ENCODE results near the gene SLC9B2.
"Not testable (repeated sequence)": the region's sequence is repeated elsewhere in the genome, so short reads cannot be mapped to it uniquely, and the experiment has no call there.

The SLC9B2 gene

DNA sequence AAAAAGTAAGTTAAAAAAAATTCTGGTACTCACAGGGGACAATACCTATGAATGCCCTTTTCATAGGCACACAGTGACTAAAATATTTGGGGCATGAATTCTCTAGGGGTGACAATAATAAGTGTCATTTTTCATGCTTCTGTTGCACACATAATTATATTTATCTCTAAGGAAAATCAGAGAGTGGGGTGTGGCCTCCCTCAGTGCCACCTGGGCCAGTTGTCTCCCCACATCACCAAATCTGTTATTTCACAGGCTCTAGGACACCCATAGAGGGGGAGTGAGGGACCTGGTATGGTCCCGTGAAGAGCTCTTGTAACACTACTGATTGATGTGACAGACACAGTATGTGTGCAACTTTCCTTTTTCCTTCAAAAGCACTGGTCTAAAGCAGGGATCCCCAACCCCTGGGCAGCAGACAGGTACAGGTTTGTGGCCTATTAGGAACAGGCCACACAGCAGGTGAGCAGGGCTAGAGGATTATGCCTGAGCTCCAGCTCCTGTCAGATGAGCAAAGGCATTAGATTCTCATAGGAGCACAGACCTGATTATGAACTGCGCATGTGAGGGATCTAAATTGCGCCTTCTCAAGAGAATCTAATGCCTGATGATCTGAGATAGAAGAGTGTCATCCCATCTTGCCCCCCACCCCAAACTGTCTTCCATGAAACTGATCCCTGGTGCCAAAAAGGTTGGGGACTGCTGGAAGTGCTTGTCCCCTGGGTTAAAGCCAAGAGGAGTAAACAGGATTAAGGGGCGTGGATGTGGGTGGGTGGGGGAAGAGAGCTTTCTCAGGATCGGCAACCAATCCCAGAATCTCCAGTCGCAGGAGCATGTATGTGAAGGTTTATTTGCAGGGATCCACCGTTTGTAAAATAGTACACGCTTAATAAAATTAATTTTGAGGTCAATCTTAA, 57.9 kb downstream of the SLC9B2 start:
- ATAC-seq (ENCODE audit: low read depth) (no peak), DNase-seq (ENCODE audit: low spot score in 2 of 2) (peak in 1 of 2 donors; percentile 15)
- peak overlapping the region; percentile 99 for H3K27ac Mint-ChIP-seq
- H3K4me3 Mint-ChIP-seq = peak overlapping the region; percentile 93
- no peaks in the 10 kb centered on the region for H3K9me3 Mint-ChIP-seq
- no peaks in the 10 kb centered on the region for H3K27me3 Mint-ChIP-seq
- H3K4me1 Mint-ChIP-seq = peaks cover 13% of the 10 kb centered on the region
- H3K36me3 Mint-ChIP-seq = peaks cover 2% of the 10 kb centered on the region

DNA sequence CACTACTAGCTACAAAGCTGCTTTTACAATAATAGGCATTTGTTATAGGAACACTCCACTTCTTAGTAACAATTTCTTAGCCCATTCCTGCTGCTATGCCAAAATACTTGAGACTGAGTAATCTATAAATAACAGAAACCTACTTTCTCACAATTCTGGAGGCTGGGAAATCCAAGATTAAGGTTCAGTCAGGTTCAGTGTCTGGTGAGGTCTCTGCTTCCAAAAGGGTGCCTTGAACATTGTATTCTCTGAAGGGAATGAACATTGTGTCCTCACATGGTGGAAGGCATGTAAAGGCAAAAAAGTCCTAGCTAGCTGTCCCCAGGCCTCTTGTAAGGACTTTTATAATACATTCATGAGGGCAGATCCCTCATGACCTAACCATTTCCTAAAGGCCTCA, 64.0 kb downstream of the SLC9B2 start:
- no peak for DNase-seq (ENCODE audit: low spot score in 2 of 2)
- H3K9me3 Mint-ChIP-seq = no peaks in the 10 kb centered on the region
- no peak for ATAC-seq (ENCODE audit: low read depth)

DNA sequence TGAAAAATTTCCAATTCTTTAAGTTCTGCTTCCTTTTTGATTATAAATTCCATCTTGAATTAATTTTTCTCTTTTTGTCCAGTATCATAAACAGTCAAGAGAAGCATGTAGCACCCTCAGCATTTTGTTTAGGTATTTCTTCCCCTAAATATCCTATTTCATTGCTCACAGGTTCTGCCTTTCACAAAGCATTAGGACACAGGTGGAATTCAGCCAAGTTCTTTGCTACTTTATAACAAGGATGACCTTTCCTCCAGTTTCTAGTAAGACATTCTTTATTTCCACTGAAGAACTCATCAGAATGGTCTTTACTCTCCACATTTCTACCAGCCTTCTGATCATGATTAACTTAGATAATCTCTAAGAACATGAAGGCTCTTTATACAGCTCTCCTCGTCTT, 64.5 kb downstream of the SLC9B2 start:
- no peaks in the 10 kb centered on the region for H3K27me3 Mint-ChIP-seq
- H3K4me3 Mint-ChIP-seq = no peak overlapping the region
- DNase-seq (ENCODE audit: low spot score in 2 of 2) (no peak), ATAC-seq (ENCODE audit: low read depth) (no peak)
- no peak overlapping the region for H3K27ac Mint-ChIP-seq
- no peaks in the 10 kb centered on the region for H3K9me3 Mint-ChIP-seq
- no peaks in the 10 kb centered on the region for H3K4me1 Mint-ChIP-seq
- H3K36me3 Mint-ChIP-seq = no peaks in the 10 kb centered on the region

More for the DNA sequence above, 64.0 kb downstream of the SLC9B2 start:
- no peaks in the 10 kb centered on the region for H3K4me1 Mint-ChIP-seq
- H3K27ac Mint-ChIP-seq = no peak overlapping the region
- no peaks in the 10 kb centered on the region for H3K27me3 Mint-ChIP-seq
- no peak overlapping the region for H3K4me3 Mint-ChIP-seq
- H3K36me3 Mint-ChIP-seq = no peaks in the 10 kb centered on the region

DNA sequence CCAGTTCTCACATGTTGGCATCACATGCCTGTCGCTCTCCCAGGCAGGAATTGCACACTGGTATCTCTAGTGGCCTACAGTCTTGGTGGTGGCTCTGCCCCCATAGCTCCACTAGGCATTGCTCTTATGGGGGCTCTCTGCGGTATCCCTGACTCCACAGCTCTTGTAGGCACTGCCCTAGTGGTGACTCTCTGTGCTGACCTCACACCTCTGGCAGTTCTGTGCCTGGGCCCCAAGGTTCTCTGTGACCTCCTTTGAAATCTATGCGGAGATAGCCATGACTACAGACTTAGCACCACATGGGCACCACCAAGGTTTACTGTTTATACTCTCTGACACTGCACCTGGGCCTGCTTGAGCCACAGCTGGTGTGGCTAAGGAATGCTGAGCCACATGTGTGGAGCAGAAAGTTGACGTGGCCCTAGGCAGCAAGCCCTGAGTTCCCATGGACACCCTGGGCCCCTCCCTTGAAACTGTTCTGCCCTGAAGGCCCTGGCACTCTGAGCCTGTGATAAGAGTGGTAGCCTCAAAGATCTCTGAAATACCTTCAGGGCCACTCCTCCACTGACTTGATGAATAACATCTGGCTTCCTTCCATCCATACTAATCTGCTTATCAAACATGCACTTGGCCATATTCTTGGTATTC, 65.1 kb downstream of the SLC9B2 start:
- ATAC-seq (ENCODE audit: low read depth) (no peak), DNase-seq (ENCODE audit: low spot score in 2 of 2) (no peak)
- no peak overlapping the region for H3K27ac Mint-ChIP-seq
- H3K4me1 Mint-ChIP-seq = no peaks in the 10 kb centered on the region
- H3K27me3 Mint-ChIP-seq = no peaks in the 10 kb centered on the region
- no peaks in the 10 kb centered on the region for H3K9me3 Mint-ChIP-seq
- no peaks in the 10 kb centered on the region for H3K36me3 Mint-ChIP-seq
- H3K4me3 Mint-ChIP-seq = no peak overlapping the region

DNA sequence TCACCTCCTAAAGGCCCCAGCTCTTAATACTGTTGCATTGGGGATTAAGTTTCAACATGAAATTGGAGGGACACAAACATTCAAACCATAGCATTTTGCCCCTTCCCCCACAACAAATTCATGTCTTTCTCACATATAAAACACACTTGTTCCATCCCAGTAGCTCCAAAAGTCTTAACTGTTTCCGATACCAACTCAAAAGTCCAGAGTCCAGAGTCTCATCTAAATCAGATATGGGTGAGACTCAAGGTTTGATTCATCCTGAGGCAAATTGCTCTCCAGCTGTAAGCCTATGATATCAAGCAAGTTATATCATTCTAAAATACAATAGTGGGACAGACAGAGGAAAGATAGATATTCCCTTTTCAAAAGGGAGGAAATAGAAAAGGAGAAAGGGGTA, 65.8 kb downstream of the SLC9B2 start:
- Mint-ChIP-seq H3K27ac (no peak overlapping the region), H3K9me3 (no peaks in the 10 kb centered on the region), H3K27me3 (no peaks in the 10 kb centered on the region), H3K4me3 (no peak overlapping the region), H3K36me3 (no peaks in the 10 kb centered on the region), H3K4me1 (no peaks in the 10 kb centered on the region)
- ATAC-seq (ENCODE audit: low read depth) (no peak), DNase-seq (ENCODE audit: low spot score in 2 of 2) (no peak)

DNA sequence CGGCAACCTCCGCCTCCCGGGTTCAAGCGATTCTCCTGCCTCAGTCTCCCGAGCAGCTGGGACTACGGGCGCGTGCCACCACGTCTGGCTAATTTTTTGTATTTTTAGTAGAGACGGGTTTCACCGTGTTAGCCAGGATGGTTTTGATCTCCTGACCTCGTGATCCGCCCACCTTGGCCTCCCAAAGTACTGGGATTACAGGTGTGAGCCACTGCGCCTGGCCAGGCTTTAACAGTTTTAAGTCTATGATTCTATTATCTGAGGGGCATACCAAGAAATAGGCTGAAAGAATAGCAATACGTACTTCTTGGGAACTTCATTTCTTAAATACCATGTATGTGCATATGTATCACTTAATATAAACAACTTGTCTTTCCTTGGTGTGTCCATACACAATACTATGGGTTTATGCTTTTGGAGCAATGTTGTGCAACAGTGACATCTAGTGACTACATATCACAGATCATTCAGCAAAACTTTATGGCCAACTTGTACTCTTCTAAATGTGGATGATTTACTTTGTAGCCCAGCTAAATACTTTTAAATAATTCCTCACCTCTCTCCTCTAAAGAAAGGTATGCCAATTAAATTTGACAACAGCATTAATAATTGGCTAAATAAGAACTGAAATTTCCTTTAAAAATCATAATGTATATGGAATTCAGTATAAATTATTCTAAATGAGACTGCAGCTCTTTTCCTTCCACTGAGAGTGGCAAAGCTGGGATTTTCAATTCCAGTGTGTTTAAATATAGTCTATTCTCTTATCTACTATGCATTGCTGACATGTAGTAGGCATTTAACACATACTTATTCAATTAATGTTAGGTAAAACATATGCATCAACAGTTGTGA, 67.5 kb downstream of the SLC9B2 start:
- ATAC-seq (ENCODE audit: low read depth) = peak; percentile 91

DNA sequence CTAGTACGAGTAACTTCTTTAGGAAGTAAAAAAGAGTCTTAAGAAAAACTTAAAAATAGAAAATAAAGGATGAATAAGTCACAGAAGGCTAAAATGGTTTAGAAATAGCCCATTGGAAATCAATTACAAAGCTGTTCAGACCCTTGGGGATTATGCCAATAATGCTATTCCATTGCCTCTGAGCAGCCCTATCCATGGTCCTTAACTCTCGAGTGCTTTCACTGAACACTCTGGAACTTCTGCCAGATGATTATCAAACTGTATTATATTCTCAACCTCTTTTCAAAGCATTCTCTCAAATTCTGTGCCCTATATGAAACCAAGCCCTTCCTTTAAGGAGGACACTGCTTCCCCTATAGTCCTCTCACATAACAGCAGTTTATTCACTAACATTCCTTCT, 74.0 kb downstream of the SLC9B2 start:
- Mint-ChIP-seq H3K9me3 (peaks cover 10% of the 10 kb centered on the region), H3K4me3 (no peak overlapping the region), H3K27ac (no peak overlapping the region), H3K27me3 (no peaks in the 10 kb centered on the region), H3K36me3 (peaks cover 24% of the 10 kb centered on the region), H3K4me1 (peaks cover 8% of the 10 kb centered on the region)
- no peak for DNase-seq (ENCODE audit: low spot score in 2 of 2)
- no peak for ATAC-seq (ENCODE audit: low read depth)

More for the DNA sequence above, 67.5 kb downstream of the SLC9B2 start:
- Mint-ChIP-seq H3K27ac (no peak overlapping the region), H3K27me3 (no peaks in the 10 kb centered on the region), H3K36me3 (no peaks in the 10 kb centered on the region), H3K4me3 (no peak overlapping the region), H3K4me1 (no peaks in the 10 kb centered on the region), H3K9me3 (no peaks in the 10 kb centered on the region)
- DNase-seq (ENCODE audit: low spot score in 2 of 2) = peak in 1 of 2 donors; percentile 52

DNA sequence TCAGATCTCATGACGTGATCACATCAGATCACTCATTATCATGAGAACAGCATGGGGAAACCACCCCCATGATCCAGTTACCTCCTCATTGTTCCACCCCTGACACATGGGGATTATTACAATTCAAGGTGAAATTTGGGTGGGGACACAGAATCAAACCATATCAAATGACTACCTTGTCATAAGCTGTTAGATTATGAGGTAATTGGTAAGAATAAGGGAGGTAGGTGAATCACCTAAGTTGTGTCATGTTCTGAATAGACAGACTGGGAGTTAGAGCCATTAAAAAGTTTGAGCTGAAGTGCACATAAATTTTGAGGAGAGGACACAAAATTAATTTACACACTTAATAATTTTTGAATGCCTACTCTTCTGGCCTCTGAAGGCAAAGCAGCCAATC, 81.8 kb downstream of the SLC9B2 start:
- H3K4me3 Mint-ChIP-seq = no peak overlapping the region
- no peak for DNase-seq (ENCODE audit: low spot score in 2 of 2)
- ATAC-seq (ENCODE audit: low read depth) = no peak
- H3K4me1 Mint-ChIP-seq = no peaks in the 10 kb centered on the region
- no peak overlapping the region for H3K27ac Mint-ChIP-seq
- H3K36me3 Mint-ChIP-seq = peaks cover 19% of the 10 kb centered on the region
- no peaks in the 10 kb centered on the region for H3K27me3 Mint-ChIP-seq
- peaks cover 7% of the 10 kb centered on the region for H3K9me3 Mint-ChIP-seq

DNA sequence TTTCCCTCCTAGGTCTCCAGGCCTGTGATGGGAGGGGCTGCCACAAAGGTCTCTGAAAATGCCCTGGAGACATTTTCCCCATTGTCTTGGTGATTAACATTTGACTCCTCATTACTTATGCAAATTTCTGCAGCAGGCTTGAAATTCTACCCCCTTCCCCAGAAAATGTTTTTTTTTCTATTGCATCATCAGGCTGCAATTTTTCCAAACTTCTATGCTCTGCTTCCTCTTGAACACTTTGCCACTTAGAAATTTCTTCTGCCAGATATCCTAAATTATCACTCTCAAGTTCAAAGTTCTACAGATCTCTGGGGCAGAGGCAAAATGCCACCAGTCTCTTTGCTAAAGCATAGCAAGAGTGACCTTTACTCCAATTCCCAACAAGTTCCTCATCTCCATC, 82.6 kb downstream of the SLC9B2 start:
- not testable (repeated sequence) for H3K27ac Mint-ChIP-seq; H3K4me3 Mint-ChIP-seq; ATAC-seq (ENCODE audit: low read depth); H3K4me1 Mint-ChIP-seq; DNase-seq (ENCODE audit: low spot score in 2 of 2); H3K27me3 Mint-ChIP-seq; H3K9me3 Mint-ChIP-seq
- H3K36me3 Mint-ChIP-seq = peaks cover 19% of the 10 kb centered on the region

DNA sequence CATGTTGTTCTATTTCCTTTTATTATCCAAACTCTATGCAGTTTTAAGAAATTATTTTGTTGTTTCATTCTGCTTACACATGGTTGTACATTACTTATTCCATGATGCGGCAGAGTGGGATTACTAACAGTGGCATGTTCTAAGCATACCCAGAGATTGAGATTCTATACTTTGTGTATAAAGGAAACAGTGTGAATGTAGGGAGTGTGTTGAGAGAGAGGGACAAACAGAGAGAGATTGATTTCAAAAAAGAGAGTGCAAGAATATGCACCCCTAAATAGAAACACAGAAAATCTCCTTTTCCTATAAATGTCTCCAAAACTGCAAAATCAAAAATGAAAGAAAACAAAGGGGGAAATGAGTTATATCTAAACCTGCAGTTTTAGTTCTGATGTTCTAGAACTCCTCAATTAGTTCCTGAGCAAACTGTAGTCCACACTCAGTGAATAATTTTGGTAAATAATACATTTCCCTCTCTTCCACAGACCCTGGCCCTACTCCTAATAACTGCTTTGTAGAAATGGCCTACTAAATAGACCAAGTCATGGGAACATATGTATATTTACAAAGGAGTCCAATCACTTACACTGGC, 88.0 kb downstream of the SLC9B2 start:
- H3K36me3 Mint-ChIP-seq = peaks cover 19% of the 10 kb centered on the region
- H3K9me3 Mint-ChIP-seq = no peaks in the 10 kb centered on the region
- no peak overlapping the region for H3K27ac Mint-ChIP-seq
- H3K4me1 Mint-ChIP-seq = no peaks in the 10 kb centered on the region
- ATAC-seq (ENCODE audit: low read depth) = no peak
- no peaks in the 10 kb centered on the region for H3K27me3 Mint-ChIP-seq
- no peak overlapping the region for H3K4me3 Mint-ChIP-seq
- no peak for DNase-seq (ENCODE audit: low spot score in 2 of 2)

DNA sequence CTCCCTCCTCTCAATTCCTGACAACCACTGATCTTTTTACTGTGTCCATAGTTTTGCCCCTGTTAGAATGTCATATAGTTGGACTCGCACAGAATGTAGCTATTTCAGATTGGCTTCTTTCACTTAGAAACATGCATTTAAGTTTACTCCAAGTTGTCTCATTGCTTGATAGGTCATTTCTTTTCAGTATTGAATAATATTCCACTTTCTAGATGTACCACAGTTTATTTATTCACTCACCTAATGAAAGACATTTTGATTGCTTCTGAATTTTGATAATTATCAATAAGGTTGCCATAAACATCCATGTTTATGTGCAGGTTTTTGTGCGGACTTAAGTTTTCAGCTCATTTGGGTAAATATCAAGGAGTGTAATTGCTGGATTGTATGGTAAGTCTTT, 95.6 kb downstream of the SLC9B2 start:
- no peak for DNase-seq (ENCODE audit: low spot score in 2 of 2)
- no peaks in the 10 kb centered on the region for H3K4me1 Mint-ChIP-seq
- no peaks in the 10 kb centered on the region for H3K27me3 Mint-ChIP-seq
- no peak for ATAC-seq (ENCODE audit: low read depth)
- no peak overlapping the region for H3K4me3 Mint-ChIP-seq
- H3K27ac Mint-ChIP-seq = no peak overlapping the region
- H3K36me3 Mint-ChIP-seq = peaks cover 12% of the 10 kb centered on the region
- peaks cover 8% of the 10 kb centered on the region for H3K9me3 Mint-ChIP-seq

Measured in memory B cell (primary cell).